GM12873 (cell line): Measurements from ENCODE around the gene COX15.

Experiments used
- TF ChIP-seq, protein P1 (sequence below): IDR thresholded peaks from 2 replicates; pipeline ENCODE4 v1.5.1; 2012; ENCODE audit warnings: low read depth, mild to moderate bottlenecking, moderate library complexity, low read length, control low read depth; ENCODE audit not compliant: insufficient read depth; ENCODE audit errors: missing control alignments

Gene COX15

DNA sequence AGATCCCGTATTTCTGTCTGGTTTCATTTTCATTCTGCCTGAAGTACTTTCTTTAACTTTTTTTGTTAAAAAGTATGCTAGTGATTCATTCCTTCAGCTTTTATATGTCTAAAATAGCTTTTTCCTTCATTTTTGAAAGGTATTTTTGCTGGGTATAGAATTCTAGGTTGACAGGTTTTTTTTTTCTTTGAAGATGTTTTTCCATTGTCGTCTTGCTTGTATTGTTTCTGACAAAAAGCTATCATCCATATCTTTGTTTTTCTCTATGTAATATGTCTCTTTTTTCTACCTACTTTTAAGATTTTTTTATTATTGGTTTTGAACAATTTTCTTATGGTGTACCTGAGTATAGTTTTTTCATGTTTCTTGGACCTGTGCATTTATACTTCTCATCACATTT, 8.3 kb upstream of the COX15 start:
- TF ChIP-seq, protein P1, sequence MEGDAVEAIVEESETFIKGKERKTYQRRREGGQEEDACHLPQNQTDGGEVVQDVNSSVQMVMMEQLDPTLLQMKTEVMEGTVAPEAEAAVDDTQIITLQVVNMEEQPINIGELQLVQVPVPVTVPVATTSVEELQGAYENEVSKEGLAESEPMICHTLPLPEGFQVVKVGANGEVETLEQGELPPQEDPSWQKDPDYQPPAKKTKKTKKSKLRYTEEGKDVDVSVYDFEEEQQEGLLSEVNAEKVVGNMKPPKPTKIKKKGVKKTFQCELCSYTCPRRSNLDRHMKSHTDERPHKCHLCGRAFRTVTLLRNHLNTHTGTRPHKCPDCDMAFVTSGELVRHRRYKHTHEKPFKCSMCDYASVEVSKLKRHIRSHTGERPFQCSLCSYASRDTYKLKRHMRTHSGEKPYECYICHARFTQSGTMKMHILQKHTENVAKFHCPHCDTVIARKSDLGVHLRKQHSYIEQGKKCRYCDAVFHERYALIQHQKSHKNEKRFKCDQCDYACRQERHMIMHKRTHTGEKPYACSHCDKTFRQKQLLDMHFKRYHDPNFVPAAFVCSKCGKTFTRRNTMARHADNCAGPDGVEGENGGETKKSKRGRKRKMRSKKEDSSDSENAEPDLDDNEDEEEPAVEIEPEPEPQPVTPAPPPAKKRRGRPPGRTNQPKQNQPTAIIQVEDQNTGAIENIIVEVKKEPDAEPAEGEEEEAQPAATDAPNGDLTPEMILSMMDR: no peak

DNA sequence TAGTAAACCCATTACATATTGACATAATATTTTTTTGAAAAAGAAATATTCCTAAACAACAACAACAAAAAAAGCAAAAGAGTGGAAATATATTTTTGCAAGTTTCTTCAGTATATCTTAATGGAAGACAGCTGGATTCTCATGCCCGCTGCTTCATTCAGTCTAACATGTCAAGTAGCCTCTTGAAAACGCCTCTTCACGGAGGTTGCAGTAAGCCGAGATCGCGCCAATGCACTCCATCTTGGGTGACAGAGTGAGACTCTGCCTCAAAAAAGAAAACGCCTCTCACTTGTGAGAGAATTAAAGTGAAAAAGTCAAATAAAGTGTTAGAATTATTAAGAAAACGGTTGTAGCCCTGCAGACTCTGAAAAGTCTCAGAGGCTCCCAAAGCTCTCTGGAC, 1.4 kb upstream of the COX15 start:
- TF ChIP-seq, protein P1: no peak

GRCh38 chr10:99731306-99732032, 458 bp downstream of the COX15 start:
- TF ChIP-seq, protein P1: peak; percentile 35

- TF ChIP-seq, protein P1: no peak
Observed at GRCh38 chr10:99730026-99730425, 1.9 kb downstream of the COX15 start.

GRCh38 chr10:99720387-99720786, 11.5 kb downstream of the COX15 start:
- TF ChIP-seq, protein P1: no peak

DNA sequence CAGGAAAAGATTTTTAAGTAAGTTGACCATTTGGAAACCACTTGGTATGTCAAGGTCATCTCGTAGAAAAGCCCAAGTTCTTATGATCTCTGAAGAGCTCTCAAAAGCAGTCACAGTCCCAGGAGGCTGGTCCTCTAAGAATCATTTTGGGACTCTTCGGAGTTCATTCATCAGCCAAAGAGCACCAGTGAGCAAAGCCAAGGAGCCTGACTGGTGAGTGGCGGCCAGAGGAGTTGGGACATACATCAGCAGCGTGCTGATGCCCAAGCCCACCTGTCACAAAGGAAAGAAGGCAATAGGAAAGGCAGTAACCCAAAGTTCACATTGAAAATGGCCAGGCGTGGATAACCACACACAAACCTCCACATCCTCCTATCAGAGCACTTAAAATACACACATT, 17.5 kb downstream of the COX15 start:
- TF ChIP-seq, protein P1: no peak

DNA sequence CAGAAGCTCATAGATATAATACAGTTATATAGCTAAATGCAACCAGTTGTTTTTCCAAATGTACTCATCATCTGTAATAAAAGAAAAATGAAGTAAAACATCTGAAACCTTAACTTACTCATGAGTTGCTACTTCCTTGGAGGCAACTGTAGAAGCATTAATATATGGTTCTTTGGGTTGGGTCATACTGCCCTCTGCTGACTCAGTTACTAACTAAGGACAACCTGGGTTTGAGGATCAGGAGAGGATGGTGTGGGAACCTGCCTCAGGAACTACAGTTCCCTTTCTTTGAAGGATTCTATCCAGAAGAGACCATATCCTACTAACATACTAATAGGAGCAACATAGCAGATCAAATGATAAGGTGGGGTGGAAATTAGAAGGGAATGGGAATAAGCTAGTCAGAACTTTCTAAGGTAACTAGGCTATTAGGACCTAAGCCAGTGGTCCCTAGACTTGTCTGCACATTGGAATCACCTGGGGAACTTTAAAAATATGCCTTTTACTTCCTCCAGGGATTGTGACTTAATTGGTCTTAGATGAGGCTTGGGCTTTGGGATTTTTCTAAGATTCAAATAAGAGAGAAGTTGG, 20.7 kb downstream of the COX15 start:
- TF ChIP-seq, protein P1: peak; percentile 59
